Kasumi-1 (cell line): Measurements from ENCODE around the gene S1PR4.
"Not testable (repeated sequence)": the region's sequence is repeated elsewhere in the genome, so short reads cannot be mapped to it uniquely, and the experiment has no call there.

ENCODE experiments used
- DNase-seq, 2 experiments: peaks; one replicate each; lab custom pipeline; 2025; lab: John Stamatoyannopoulos, UW

S1PR4 gene

DNA sequence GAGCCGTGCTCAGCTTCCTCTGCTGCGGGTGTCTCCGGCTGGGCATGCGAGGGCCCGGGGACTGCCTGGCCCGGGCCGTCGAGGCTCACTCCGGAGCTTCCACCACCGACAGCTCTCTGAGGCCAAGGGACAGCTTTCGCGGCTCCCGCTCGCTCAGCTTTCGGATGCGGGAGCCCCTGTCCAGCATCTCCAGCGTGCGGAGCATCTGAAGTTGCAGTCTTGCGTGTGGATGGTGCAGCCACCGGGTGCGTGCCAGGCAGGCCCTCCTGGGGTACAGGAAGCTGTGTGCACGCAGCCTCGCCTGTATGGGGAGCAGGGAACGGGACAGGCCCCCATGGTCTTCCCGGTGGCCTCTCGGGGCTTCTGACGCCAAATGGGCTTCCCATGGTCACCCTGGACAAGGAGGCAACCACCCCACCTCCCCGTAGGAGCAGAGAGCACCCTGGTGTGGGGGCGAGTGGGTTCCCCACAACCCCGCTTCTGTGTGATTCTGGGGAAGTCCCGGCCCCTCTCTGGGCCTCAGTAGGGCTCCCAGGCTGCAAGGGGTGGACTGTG, 1.2 kb downstream of the S1PR4 start:
- no peak for DNase-seq

DNA sequence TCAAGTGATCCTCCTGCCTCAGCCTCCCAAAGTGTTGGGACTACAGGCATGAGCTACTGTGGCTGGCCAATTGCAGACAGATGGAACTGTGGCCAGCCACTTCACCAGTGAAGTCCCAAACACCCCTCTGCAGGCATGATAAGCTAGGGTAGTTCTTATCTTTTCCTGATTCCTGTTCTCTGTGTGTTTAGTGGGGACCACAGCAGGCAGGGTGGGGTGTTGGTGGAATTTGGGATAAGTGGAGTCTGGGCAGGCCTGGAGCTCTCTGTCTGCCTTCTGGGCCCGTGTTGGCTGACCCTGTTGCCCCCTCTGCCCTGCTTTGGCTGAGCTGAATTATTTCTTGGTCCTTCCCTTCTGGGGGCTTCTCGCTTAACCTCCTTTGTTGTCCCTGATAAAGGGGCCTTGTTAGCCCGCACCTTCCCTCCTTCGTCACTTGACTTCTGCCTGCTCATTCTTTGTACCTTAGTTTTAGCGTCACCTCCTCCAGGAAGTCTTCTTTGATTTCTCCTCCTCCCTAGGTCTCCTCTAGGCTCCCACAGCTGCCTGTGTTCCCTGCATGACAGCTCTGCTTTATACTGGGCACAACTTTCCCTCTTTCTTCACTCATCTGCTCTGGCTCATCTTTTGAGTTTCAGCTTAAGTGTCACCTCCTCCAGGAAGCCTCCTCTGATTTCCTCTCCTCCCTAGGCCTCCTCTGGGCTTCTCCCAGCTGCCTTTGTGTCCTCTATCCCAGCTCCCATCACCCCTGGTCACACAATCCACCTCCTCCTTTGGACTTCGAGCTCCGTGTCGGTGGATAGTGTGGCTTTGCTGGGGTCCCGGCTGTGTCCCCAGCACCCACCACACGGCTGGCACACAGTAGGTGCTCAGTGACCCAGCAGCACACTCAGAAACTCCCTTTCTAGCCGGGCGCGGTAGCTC, 5.4 kb downstream of the S1PR4 start:
- no peak for DNase-seq

DNA sequence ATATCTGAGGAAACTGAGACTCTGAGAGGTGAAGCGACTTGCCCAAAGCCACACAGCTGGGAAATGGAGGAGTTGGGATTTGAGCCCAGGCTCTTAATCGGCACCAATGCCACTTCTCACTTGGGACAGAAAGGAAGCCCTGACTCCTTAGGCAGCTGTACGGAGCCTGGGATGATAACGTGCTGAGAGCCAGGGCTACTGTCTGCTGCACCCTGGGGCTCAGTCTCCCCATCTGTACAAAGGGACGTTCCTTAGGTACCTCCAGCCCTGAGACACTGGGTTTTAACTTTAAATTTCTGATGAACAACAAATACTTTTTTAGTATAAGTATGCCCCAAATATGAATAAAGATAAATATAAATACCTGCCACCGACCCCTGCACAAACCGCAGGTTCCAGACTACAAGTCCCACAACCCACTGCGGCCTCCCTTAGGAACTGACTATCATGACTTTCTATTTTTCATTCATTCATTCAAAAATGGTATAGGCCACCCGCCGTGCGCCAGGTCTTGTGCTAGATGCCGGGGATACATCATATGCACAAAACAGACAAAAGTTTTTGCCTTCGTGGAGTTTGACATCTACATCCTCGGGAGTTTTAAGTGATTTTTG, 6.4 kb downstream of the S1PR4 start:
- DNase-seq = peak; percentile 89 to 93

- peak; percentile 94 to 96 for DNase-seq
Observed at GRCh38 chr19:3185461-3186159, 7.0 kb downstream of the S1PR4 start, which contains the start of gene NCLN. NCLN (plus strand) TSS chr19:3185930; CDS start chr19:3186031, 101 bp downstream.

DNA sequence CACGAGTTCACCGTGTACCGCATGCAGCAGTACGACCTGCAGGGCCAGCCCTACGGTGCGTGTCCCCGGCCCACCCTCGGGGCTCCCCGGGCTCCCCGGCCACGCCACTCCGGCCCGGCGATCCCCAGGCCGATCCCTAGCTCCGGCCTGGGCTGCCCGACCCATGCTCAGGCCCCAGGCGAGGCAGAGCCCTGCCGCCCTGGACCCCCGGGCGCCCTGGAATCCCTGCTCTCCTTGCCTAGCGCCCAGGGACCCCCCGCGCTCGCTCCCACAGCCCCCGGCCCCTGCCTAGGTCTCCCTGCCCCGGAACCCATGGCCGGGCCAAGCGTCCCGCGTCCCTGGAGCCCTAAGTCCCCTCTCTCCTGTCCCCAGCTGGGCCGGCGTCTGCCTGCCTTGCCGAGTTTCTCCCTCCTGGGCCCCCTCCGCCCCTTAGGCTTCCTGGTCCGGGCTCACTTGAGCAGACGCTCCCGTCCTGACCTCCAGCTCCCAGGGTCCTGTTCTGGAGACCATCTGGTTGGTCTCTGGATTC, 7.7 kb downstream of the S1PR4 start:
- no peak for DNase-seq

- DNase-seq = no peak
Observed at GRCh38 chr19:3186891-3187661, 8.5 kb downstream of the S1PR4 start.

- DNase-seq = no peak
Observed at GRCh38 chr19:3187662-3188511, 9.3 kb downstream of the S1PR4 start.

DNA sequence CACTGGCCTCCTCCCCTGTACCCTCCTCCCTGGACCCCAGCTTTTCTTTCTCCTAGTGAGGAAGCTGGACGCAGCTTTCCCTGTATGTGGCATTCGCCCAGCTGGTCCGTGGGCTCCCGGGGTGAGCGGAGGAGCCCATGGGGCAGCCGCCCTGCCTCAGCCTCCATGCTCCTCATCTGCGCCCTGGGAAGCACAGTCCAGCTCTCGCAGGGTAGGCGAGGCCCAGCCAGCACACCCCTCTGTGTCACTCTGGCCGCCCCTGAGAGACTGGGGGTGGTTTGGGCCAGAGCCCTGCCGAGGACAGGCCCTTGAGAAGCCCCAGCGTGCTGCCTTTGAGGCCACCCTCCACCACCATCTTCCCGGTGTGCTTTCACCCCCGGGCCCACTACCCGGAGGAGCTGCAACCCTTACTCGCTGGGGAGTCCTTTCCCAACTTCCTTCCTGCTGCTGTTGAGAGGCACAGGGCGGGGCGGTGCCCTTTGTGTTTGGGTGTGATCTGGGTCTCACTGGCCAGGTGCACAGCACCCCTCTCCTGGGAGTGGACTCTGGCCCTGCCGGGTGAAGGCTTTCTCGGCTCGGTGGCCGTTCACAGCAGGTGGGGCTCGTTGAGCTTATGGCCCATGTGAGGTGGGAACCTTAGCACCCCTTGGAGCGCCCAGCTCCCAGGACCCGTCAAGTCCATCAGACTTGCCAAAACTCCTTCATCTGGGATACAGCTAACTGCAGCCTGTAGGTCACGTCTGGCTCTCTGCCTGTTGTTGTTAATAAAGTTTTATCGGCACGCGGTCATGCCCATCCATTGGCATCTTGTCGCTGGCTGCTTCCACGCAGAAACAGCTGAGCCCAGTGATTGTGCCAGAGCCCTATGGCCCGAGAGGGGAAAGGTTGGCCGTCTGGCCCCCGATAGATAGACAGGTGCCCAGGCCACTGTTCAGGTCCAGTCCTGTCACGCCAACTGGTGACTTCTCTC, 10.3 kb downstream of the S1PR4 start:
- peak; percentile 41 to 54 for DNase-seq

DNA sequence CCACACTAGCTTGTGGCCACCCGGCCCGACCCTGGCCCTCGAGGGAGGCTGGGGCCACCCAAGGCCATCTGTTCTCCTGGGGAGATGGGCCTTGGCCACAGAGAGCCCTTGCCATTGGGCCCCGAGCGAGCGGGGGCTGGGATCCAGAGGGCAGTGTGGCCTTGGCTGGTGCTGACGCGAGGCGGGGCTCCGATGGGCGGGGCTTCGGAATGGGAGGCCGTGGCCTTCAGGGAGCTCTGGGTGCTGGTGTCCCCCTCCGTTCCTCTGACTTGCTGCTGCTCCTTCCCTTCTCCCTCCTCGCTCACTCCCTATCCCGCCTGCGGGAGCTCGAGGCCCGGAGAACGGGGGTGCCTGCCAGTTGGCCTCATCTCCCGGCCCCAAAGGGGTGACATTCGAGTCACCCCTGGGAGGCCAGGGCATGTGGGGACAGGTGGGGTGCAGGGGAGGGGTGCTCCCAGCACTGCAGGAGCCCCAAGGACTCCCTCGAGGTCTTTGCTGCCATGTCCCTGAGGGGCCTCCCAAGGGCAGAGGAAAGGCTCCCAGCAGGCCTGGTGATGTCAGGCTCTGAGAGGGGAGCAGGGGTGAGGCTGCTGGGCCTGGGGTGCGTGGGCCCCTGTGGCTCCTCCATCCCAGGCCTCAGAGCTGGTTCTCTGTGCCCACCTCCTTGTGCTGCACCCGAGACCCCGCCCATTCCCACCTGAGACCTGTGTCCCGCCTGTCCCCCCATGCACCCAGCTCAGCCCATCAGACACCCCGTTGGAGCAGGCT, 11.3 kb downstream of the S1PR4 start:
- DNase-seq = no peak

DNA sequence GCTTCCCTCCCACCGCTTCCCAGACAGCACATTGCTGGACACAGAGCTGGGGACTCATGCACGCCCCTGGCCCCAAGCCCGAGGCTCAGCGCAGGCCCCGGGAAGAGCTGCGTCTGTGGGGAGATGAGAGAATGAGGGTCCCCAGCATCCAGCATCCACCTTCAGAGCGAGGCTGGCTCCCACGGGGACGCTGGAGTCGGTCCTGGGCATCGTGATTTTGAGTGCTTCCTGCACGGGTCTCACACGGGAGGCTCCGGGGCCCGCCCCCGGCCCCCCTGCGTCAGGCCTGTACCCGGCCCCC, 11.9 kb downstream of the S1PR4 start:
- DNase-seq = no peak

- DNase-seq = no peak
Observed at GRCh38 chr19:3190921-3191805, 12.6 kb downstream of the S1PR4 start.

- DNase-seq = not testable (repeated sequence)
Observed at GRCh38 chr19:3191806-3192104, 13.2 kb downstream of the S1PR4 start.

GRCh38 chr19:3192228-3192635, 13.7 kb downstream of the S1PR4 start:
- DNase-seq = no peak

- DNase-seq = no peak
Observed at GRCh38 chr19:3192684-3193083, 14.1 kb downstream of the S1PR4 start.

DNA sequence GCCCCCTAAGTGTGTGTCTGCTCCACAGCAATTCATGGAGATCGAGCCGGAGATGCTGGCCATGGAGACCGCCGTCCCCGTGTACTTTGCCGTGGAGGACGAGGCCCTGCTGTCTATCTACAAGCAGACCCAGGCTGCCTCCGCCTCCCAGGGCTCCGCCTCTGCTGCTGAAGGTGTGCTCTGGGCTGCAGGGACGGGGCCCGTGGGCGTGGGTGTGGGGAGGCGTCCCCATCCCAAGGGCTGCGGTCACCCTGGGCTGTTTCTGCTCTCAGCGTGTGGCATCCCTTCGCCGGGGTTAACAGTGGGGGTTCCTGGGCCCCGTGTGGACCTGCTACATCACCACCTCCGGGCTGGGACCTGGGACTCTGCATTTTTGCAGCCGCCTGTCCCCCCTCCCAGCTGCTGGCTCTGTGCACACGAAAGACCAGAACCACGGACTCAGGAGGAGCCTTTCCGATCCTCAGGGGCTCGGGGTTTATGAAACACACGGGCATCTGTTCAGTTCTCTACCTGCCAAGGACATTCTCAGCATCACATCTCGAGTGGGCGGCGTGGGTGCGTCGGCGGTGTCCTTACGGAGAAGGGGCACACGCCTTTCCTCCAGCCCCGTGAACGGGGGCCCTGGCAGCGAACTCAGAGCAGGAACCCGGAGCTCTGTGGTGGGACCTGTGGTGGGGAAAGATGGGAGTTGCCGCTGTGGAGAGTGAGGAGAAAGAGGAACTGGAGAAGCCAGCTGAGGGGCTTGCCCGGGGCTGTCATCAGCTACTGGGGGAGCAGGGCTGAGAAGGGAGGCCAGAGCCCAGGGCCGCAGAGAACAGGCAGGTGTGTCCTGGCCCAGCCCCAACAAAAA, 14.9 kb downstream of the S1PR4 start:
- peak; percentile 93 to 97 for DNase-seq
